ENCODE data around the gene DYNLT5. TPM values are rescaled to one million over a fixed set of nuclear protein-coding genes. Genes with fewer than 3 reads are reported as not detected.

The DYNLT5 gene
- total RNA-seq, 5 donors from 2014 or later (not counting 1 experiment from before 2014, with no cell fraction given): 0.78 TPM; not detected in 4

DNA sequence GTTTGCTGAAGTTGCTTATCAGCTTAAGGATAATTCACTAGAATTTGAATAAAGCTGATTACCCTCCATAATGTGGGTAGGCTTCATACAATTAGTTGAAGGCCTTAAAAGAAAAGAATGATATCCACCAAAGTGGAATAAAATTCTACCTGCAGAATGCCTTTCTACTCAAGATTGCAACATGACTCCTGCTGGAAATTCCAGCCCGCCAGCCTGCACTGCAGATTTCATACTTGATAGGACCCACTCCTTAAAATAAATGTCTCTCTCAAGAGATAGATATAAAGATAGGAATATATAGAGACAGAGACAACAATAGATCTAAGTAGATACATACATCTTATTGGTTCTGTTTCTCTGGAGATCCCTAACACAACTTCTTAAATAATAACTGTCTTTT lies 72.5 kb downstream of the DYNLT5 start:
- no peak overlapping the region for H3K27ac ChIP-seq (ENCODE audit: low read length)
- no peaks in the 10 kb centered on the region for H3K36me3 Mint-ChIP-seq
- no peaks in the 10 kb centered on the region for H3K4me1 Mint-ChIP-seq
- no peak overlapping the region for H3K4me3 ChIP-seq (ENCODE audit: control insufficient read depth in 1 of 2, extremely low read depth in 1 of 2, low read length in 1 of 2)
- no peak overlapping the region for H3K4me3 Mint-ChIP-seq
- ATAC-seq (replicated peaks in 1 of 4) (no peak), DNase-seq (no peak)
- H3K36me3 ChIP-seq (ENCODE audit: control insufficient read depth in 2 of 2, extremely low read depth in 1 of 2, insufficient read depth in 1 of 2, low read length in 1 of 2): no peaks in the 10 kb centered on the region
- H3K27ac Mint-ChIP-seq: no peak overlapping the region
- POLR2A ChIA-PET: no interaction called here
- no CpG with 5 or more reads among the region's 1 CpG for WGBS (ENCODE audit: insufficient coverage)
- H3K27me3 ChIP-seq (replicated peaks in 1 of 2; ENCODE audit: control insufficient read depth in 2 of 2, extremely low read depth in 1 of 2, insufficient read depth in 2 of 2, low read length in 1 of 2): no peaks in the 10 kb centered on the region
- CTCF ChIA-PET: no interaction called here
- H3K9me3 Mint-ChIP-seq: peaks cover 0 to 3% (median 0%) of the 10 kb centered on the region in 3 donors
- no peaks in the 10 kb centered on the region for H3K27me3 Mint-ChIP-seq
- H3K4me1 ChIP-seq (ENCODE audit: control insufficient read depth in 1 of 2, extremely low read depth in 1 of 2, insufficient read depth in 2 of 2, low read length in 2 of 2): no peaks in the 10 kb centered on the region
- H3K9me3 ChIP-seq: no peaks in the 10 kb centered on the region

Other genes starting within 250 kb of the DYNLT5 start
- not detected for gene SGIP1, start 218.3 kb upstream of the DYNLT5 start, total RNA-seq
- gene INSL5, start 48.8 kb downstream of the DYNLT5 start, total RNA-seq: not detected
- gene DNAI4, start 172.4 kb downstream of the DYNLT5 start, total RNA-seq: 10 to 100 TPM in 1 of 5 donors, 1 to 10 TPM in 4; 5.6 to 11.7 (median 7.7) TPM
- 10 to 100 TPM; 55.3 to 77.1 (median 58.1) TPM for gene MIER1, start 172.5 kb downstream of the DYNLT5 start, total RNA-seq